GM12878 (cell line): Measurements from ENCODE around the gene GAMT. TPM values are rescaled to one million over a fixed set of nuclear protein-coding genes. Genes with fewer than 3 reads are reported as not detected.

Experiments used
- ATAC-seq: fragments of 200-7000 bp; cut with Tn5 transposase; 3 replicates; pipeline ENCODE4 v1.9.1; 2020; ENCODE audit warnings: mild to moderate bottlenecking, moderate library complexity
- BruUV-seq: library from RNA; stranded (reverse); fragments of 400-500 nt; replicated peaks from 2 replicates; lab custom pipeline; 2021; lab: Mats Ljungman, UMichigan
- CTCF ChIA-PET: fragments of 300-600 bp; sonication (Branson Sonifier 250); formaldehyde crosslinking; extraction: SDS; loops from one replicate; lab custom pipeline; 2021; ENCODE audit warnings: inconsistent platforms; lab: Yijun Ruan, JAX
- POLR2A ChIA-PET: fragments of 350-600 bp; formaldehyde crosslinking; extraction: SDS; loops from one replicate; lab custom pipeline; 2021; ENCODE audit warnings: inconsistent platforms; lab: Charles Lee
- RAD21 ChIA-PET: fragments of 300-600 bp; sonication (Branson Sonifier 250); formaldehyde crosslinking; loops from one replicate; lab custom pipeline; 2023; ENCODE audit warnings: antibody characterized with exemption; ENCODE audit not compliant: unreplicated experiment; lab: Charles Lee
- SMC1A ChIA-PET: fragments of 300-600 bp; sonication (Branson Sonifier 250); formaldehyde crosslinking; loops from one replicate; lab custom pipeline; 2023; ENCODE audit not compliant: unreplicated experiment, uncharacterized antibody; lab: Charles Lee
- DNase-seq: peaks from one replicate; pipeline ENCODE4 v3.0.0-alpha.2; 2011; ENCODE audit warnings: low read depth, low spot score
- FAIRE-seq: peaks from 3 replicates; lab custom pipeline; 2011; peaks lifted over from hg19 to GRCh38; lab: Jason Lieb, UNC
- H2AFZ ChIP-seq: 2 replicates; pipeline ENCODE4 v1.6.0; 2011; ENCODE audit warnings: low read depth, low read length, control low read depth; ENCODE audit not compliant: control insufficient read depth
- H3K27ac ChIP-seq: 2 replicates; pipeline ENCODE4 v1.5.1; 2011; ENCODE audit warnings: control low read depth; ENCODE audit not compliant: control insufficient read depth, insufficient read depth
- H3K27me3 ChIP-seq, 2 experiments: replicated peaks in 1 of 2; 2 replicates each; pipeline versions ENCODE4 v1.6.0 to v1.6.1; 2011; ENCODE audit warnings: low read length in 1 of 2; ENCODE audit not compliant: control insufficient read depth in 2 of 2, insufficient read depth in 2 of 2
- H3K36me3 ChIP-seq, 2 experiments: 2 replicates each; pipeline ENCODE4 v1.5.1; 2011; ENCODE audit warnings: low read length in 1 of 2; ENCODE audit not compliant: control insufficient read depth in 2 of 2, insufficient read depth in 2 of 2
- H3K4me1 ChIP-seq: 2 replicates; pipeline ENCODE4 v1.6.1; 2011; ENCODE audit warnings: mild to moderate bottlenecking, low read length, moderate library complexity, mixed read lengths; ENCODE audit not compliant: control insufficient read depth, insufficient read depth
- H3K4me2 ChIP-seq: 2 replicates; pipeline ENCODE4 v1.6.0; 2011; ENCODE audit warnings: control low read depth; ENCODE audit not compliant: control insufficient read depth, insufficient read depth
- H3K4me3 ChIP-seq: fragments of 200-600 bp; sonication (generic); 2 replicates; pipeline ENCODE4 v1.5.1; 2016
- H3K79me2 ChIP-seq: 2 replicates; pipeline ENCODE4 v1.6.0; 2011; ENCODE audit warnings: low read length; ENCODE audit not compliant: control insufficient read depth, insufficient read depth
- H3K9ac ChIP-seq: 2 replicates; pipeline ENCODE4 v1.8.0; 2011; ENCODE audit warnings: low read length, control low read depth, mixed read lengths; ENCODE audit not compliant: control insufficient read depth, insufficient read depth
- H3K9me3 ChIP-seq: replicated peaks from 3 replicates; pipeline ENCODE4 v1.5.1; 2011; ENCODE audit warnings: mild to moderate bottlenecking, low read length; ENCODE audit not compliant: control insufficient read depth, insufficient read depth
- H4K20me1 ChIP-seq: 2 replicates; pipeline ENCODE4 v1.6.0; 2011; ENCODE audit not compliant: control insufficient read depth, insufficient read depth
- CHD1 ChIP-seq: IDR thresholded peaks from 2 replicates; pipeline ENCODE4 v1.6.1; 2012; ENCODE audit warnings: low read depth, low read length, improper control_type of control experiment
- CHD2 ChIP-seq: IDR thresholded peaks from 2 replicates; pipeline ENCODE4 v1.6.1; 2011; ENCODE audit warnings: low read depth, low read length, improper control_type of control experiment, borderline replicate concordance
- EP300 ChIP-seq, 2 experiments: fragments of 150-350 bp in 1 of 2; IDR thresholded peaks; 2 replicates each; pipeline ENCODE4 v1.6.1; 2011 to 2012; ENCODE audit warnings: low read depth in 2 of 2, low read length in 2 of 2, borderline replicate concordance in 1 of 2, improper control_type of control experiment in 1 of 2, inconsistent platforms in 1 of 2; ENCODE audit not compliant: control insufficient read depth in 1 of 2
- HDGF ChIP-seq: fragments of 450-650 bp; IDR thresholded peaks from 2 replicates; pipeline ENCODE4 v1.6.1; 2016; ENCODE audit warnings: antibody characterized with exemption
- NR2C1 ChIP-seq: fragments of 450-650 bp; IDR thresholded peaks from 2 replicates; pipeline ENCODE4 v1.6.1; 2017; ENCODE audit warnings: antibody characterized with exemption, mild to moderate bottlenecking, moderate library complexity
- PML ChIP-seq: IDR thresholded peaks from 2 replicates; pipeline ENCODE4 v1.6.1; 2012; ENCODE audit warnings: low read length, inconsistent platforms
- RBBP5 ChIP-seq: fragments of 200-600 bp; sonication (generic); conservative IDR thresholded peaks from 2 replicates; pipeline ENCODE4 v1.6.1; 2016
- RELA ChIP-seq: fragments of 450-650 bp; IDR thresholded peaks from 2 replicates; pipeline ENCODE4 v1.8.0; 2014; ENCODE audit warnings: borderline replicate concordance; ENCODE audit not compliant: partially characterized antibody
- RUNX3 ChIP-seq: IDR thresholded peaks from 2 replicates; pipeline ENCODE4 v1.6.1; 2012; ENCODE audit warnings: low read length, inconsistent platforms
- SP1 ChIP-seq: IDR thresholded peaks from one replicate; pipeline ENCODE4 v1.6.1; 2011; ENCODE audit warnings: low read depth, low read length
- SREBF1 ChIP-seq: IDR thresholded peaks from 2 replicates; pipeline ENCODE4 v1.6.1; 2012; ENCODE audit warnings: mild to moderate bottlenecking, low read length
- SUZ12 ChIP-seq: fragments of 200-600 bp; sonication (generic); IDR thresholded peaks from one replicate; pipeline ENCODE4 v1.6.1; 2018; ENCODE audit warnings: antibody characterized with exemption, mild to moderate bottlenecking; ENCODE audit not compliant: unreplicated experiment
- TCF7 ChIP-seq: IDR thresholded peaks from 2 replicates; pipeline ENCODE4 v1.6.1; 2014; ENCODE audit warnings: antibody characterized with exemption, borderline replicate concordance
- ZNF687 ChIP-seq: fragments of 450-650 bp; IDR thresholded peaks from 2 replicates; pipeline ENCODE4 v1.6.1; 2017; ENCODE audit warnings: mild to moderate bottlenecking, moderate library complexity
- WGBS: methylation state at CpG from one replicate; pipeline ENCODE4 v1.1.6; 2016; ENCODE audit warnings: low lambda C conversion rate; ENCODE audit not compliant: insufficient replicate concordance, insufficient coverage; ENCODE audit errors: missing lambda C conversion rate; 5-methylcytosine and 5-hydroxymethylcytosine counted together
- in situ Hi-C: fragments of 300-500 bp; cut with MboI; formaldehyde crosslinking; loops from 9 replicates; pipeline ENCODE4 v1.14.3; 2018; ENCODE audit warnings: mixed read lengths
- intact Hi-C: fragments of 100-400 bp; cut with micrococcal nuclease; formaldehyde crosslinking; loops from one replicate; pipeline ENCODE4 v1.14.2; 2022; ENCODE audit not compliant: unreplicated experiment
- polyA plus RNA-seq, 11 experiments: library from polyadenylated mRNA; depleted of rRNA in 4 of 11; unstranded in 6 of 11; stranded (reverse) in 5 of 11; fragments of >200 nt; fragmentation: Nextera tagmentation in 4 of 11; fragmentation: Illumina TruSeq in 1 of 11; extraction: Ambion mirVana in 4 of 11; extraction: Trizol in 1 of 11; gene quantifications; 1 replicate in 1 of 11; 2 replicates in 10 of 11; pipeline versions ENCODE4 v1.2.1 to v1.2.3, GENCODE V29; 2011 to 2016; ENCODE audit warnings: inconsistent platforms in 2 of 11, missing spikeins in 2 of 11, low read depth in 1 of 11
- total RNA-seq, 4 experiments: library from RNA; depleted of rRNA in 3 of 4; stranded (reverse); fragments of >200 nt in 3 of 4; fragmentation: Illumina TruSeq in 1 of 4; extraction: Trizol in 1 of 4; gene quantifications; 2 replicates each; pipeline versions ENCODE4 v1.2.1 to v1.2.3, GENCODE V29; 2013 to 2021
- TF ChIP-seq, protein P1 (sequence below): fragments of 450-650 bp; formaldehyde crosslinking; IDR thresholded peaks from 2 replicates; pipeline ENCODE4 v1.5.0; 2022; ENCODE audit warnings: mild to moderate bottlenecking, missing genetic modification characterization

The GAMT gene
- total and polyA plus RNA-seq, 10 of the 15 experiments (the other 5 are each of a cell fraction or from before 2014, with no cell fraction given) = 1.6 to 131 (median 38.8) TPM

DNA sequence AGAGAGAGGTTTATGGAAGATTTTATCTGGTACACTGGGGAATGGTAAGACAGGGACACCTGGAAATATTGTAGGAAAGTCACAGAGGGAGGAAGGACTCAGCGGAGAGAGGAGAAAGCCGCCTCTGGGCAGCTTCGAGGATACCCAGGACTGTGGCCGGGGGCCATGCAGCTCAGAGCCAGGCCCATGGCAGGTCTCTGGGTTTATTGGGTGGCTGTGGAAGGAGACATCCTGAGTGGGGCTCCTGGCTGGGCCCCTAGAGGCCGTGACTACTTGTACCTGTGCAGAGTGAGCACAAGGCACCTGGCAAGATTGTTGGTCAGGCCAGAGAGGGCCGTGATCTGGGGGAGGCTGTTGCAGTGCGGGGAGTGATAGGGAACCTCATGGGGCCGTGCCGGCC, 9.4 kb upstream of the GAMT start:
- ChIA-PET CTCF (interaction anchor here (1.2 kb wide), 1 partner anchor 26 kb away, joined by 3 read pairs; no protein-coding TSS in a partner anchor), POLR2A (no interaction called here), SMC1A (no interaction called here), RAD21 (no interaction called here)
- no peak for DNase-seq
- H3K27ac ChIP-seq = no peak overlapping the region
- in situ Hi-C loops (no loop called here), intact Hi-C loops (no loop called here)
- H3K4me2 ChIP-seq = peak overlapping the region; percentile 68
- H3K79me2 ChIP-seq = peaks cover 80% of the 10 kb centered on the region
- ATAC-seq = no peak
- H2AFZ ChIP-seq = no peak overlapping the region
- peaks cover 29% of the 10 kb centered on the region for H4K20me1 ChIP-seq
- H3K4me1 ChIP-seq = peaks cover 44% of the 10 kb centered on the region
- H3K4me3 ChIP-seq = peak overlapping the region; percentile 81
- FAIRE-seq = no peak
- no peaks in the 10 kb centered on the region for H3K9me3 ChIP-seq
- H3K36me3 ChIP-seq = peaks cover 5 to 22% of the 10 kb centered on the region in 2 experiments
- no TSS peak for BruUV-seq
- H3K27me3 ChIP-seq = no peaks in the 10 kb centered on the region
- 80% methylated on average over 9 of the region's 9 CpGs for WGBS
- no peak overlapping the region for H3K9ac ChIP-seq
- TF ChIP-seq CHD2 = no peak
- TF ChIP-seq HDGF = no peak
- no peak for TF ChIP-seq SREBF1
- no peak for TF ChIP-seq RELA
- TF ChIP-seq CHD1 = no peak
- TF ChIP-seq NR2C1 = no peak
- no peak for TF ChIP-seq SUZ12
- no peak for TF ChIP-seq TCF7
- TF ChIP-seq, protein P1, sequence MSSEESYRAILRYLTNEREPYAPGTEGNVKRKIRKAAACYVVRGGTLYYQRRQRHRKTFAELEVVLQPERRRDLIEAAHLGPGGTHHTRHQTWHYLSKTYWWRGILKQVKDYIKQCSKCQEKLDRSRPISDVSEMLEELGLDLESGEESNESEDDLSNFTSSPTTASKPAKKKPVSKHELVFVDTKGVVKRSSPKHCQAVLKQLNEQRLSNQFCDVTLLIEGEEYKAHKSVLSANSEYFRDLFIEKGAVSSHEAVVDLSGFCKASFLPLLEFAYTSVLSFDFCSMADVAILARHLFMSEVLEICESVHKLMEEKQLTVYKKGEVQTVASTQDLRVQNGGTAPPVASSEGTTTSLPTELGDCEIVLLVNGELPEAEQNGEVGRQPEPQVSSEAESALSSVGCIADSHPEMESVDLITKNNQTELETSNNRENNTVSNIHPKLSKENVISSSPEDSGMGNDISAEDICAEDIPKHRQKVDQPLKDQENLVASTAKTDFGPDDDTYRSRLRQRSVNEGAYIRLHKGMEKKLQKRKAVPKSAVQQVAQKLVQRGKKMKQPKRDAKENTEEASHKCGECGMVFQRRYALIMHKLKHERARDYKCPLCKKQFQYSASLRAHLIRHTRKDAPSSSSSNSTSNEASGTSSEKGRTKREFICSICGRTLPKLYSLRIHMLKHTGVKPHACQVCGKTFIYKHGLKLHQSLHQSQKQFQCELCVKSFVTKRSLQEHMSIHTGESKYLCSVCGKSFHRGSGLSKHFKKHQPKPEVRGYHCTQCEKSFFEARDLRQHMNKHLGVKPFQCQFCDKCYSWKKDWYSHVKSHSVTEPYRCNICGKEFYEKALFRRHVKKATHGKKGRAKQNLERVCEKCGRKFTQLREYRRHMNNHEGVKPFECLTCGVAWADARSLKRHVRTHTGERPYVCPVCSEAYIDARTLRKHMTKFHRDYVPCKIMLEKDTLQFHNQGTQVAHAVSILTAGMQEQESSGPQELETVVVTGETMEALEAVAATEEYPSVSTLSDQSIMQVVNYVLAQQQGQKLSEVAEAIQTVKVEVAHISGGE (CRISPR knock-in tag) = no peak
- no peak for TF ChIP-seq RBBP5
- no peak for TF ChIP-seq ZNF687
- TF ChIP-seq PML = no peak
- TF ChIP-seq EP300 (IDR thresholded peaks at IDR 0.05; ENCODE audit: borderline replicate concordance in 1 of 2, control insufficient read depth in 1 of 2, low read depth in 2 of 2, low read length in 2 of 2) = no peak
- no peak for TF ChIP-seq SP1
- no peak for TF ChIP-seq RUNX3
